Effector CD4-positive, alpha-beta T cell (primary cell): Measurements from ENCODE around the gene LDLRAD3.

Experiments
- DNase-seq: peaks from one replicate; pipeline ENCODE4 v3.0.0-alpha.2; 2020

The LDLRAD3 gene

GRCh38 chr11:36110668-36111410, 167.0 kb downstream of the LDLRAD3 start:
- no peak for DNase-seq

- no peak for DNase-seq
Measured at GRCh38 chr11:36114095-36114494, 170.2 kb downstream of the LDLRAD3 start.

GRCh38 chr11:36115378-36115801, 171.5 kb downstream of the LDLRAD3 start:
- DNase-seq: no peak

GRCh38 chr11:36116161-36116560, 172.3 kb downstream of the LDLRAD3 start:
- no peak for DNase-seq

- no peak for DNase-seq
Measured at GRCh38 chr11:36118084-36118483, 174.2 kb downstream of the LDLRAD3 start.

- no peak for DNase-seq
Measured at GRCh38 chr11:36119300-36119699, 175.4 kb downstream of the LDLRAD3 start.

- no peak for DNase-seq
Measured at GRCh38 chr11:36121054-36121453, 177.2 kb downstream of the LDLRAD3 start.

- DNase-seq: no peak
Measured at GRCh38 chr11:36122671-36123070, 178.8 kb downstream of the LDLRAD3 start.

GRCh38 chr11:36123336-36124101, 179.7 kb downstream of the LDLRAD3 start:
- no peak for DNase-seq

GRCh38 chr11:36126678-36127077, 182.8 kb downstream of the LDLRAD3 start:
- DNase-seq: no peak

GRCh38 chr11:36127550-36127949, 183.7 kb downstream of the LDLRAD3 start:
- no peak for DNase-seq

GRCh38 chr11:36129955-36130354, 186.1 kb downstream of the LDLRAD3 start:
- no peak for DNase-seq

GRCh38 chr11:36130401-36130800, 186.5 kb downstream of the LDLRAD3 start:
- no peak for DNase-seq

- no peak for DNase-seq
Measured at GRCh38 chr11:36131721-36132397, 188.0 kb downstream of the LDLRAD3 start.

GRCh38 chr11:36132940-36133339, 189.1 kb downstream of the LDLRAD3 start:
- no peak for DNase-seq

- DNase-seq: no peak
Measured at GRCh38 chr11:36135076-36135475, 191.2 kb downstream of the LDLRAD3 start.

GRCh38 chr11:36139767-36140166, 195.9 kb downstream of the LDLRAD3 start:
- DNase-seq: no peak

- no peak for DNase-seq
Measured at GRCh38 chr11:36141196-36141953, 197.5 kb downstream of the LDLRAD3 start.

GRCh38 chr11:36141956-36142355, 198.1 kb downstream of the LDLRAD3 start:
- DNase-seq: no peak

- no peak for DNase-seq
Measured at GRCh38 chr11:36142439-36142838, 198.6 kb downstream of the LDLRAD3 start.

- DNase-seq: no peak
Measured at GRCh38 chr11:36142879-36143278, 199.0 kb downstream of the LDLRAD3 start.

- no peak for DNase-seq
Measured at GRCh38 chr11:36146437-36146836, 202.6 kb downstream of the LDLRAD3 start.

GRCh38 chr11:36147491-36147890, 203.6 kb downstream of the LDLRAD3 start:
- DNase-seq: no peak
